Measurements from ENCODE around the gene PERCC1. TPM values are rescaled to one million over a fixed set of nuclear protein-coding genes. Genes with fewer than 3 reads are reported as not detected.

The PERCC1 gene
- total RNA-seq, result not detected

GRCh38 chr16:1430759-1431496 lies at the start of gene PERCC1:
Gene PERCC1 (plus strand): TSS chr16:1431078. CDS start chr16:1432594, 1,516 bp downstream.
- Histone ChIP-seq H3K9me3 (no peaks in the 10 kb centered on the region), H3K4me3 (no peak within 1 kb of the TSS), H3K36me3 (no peaks in the 10 kb centered on the region), H3K27me3 (no peaks in the 10 kb centered on the region), H3K4me1 (no peaks in the 10 kb centered on the region), H3K27ac (no peak within 1 kb of the TSS)
- no peak for TF ChIP-seq CTCF (IDR thresholded peaks at IDR 0.05)
- no peak for TF ChIP-seq POLR2A (IDR thresholded peaks at IDR 0.05)
- DNase-seq, result no peak
- intact Hi-C loops (cut with DNase I; ENCODE audit: low total_unique reads), result no loop called here

DNA sequence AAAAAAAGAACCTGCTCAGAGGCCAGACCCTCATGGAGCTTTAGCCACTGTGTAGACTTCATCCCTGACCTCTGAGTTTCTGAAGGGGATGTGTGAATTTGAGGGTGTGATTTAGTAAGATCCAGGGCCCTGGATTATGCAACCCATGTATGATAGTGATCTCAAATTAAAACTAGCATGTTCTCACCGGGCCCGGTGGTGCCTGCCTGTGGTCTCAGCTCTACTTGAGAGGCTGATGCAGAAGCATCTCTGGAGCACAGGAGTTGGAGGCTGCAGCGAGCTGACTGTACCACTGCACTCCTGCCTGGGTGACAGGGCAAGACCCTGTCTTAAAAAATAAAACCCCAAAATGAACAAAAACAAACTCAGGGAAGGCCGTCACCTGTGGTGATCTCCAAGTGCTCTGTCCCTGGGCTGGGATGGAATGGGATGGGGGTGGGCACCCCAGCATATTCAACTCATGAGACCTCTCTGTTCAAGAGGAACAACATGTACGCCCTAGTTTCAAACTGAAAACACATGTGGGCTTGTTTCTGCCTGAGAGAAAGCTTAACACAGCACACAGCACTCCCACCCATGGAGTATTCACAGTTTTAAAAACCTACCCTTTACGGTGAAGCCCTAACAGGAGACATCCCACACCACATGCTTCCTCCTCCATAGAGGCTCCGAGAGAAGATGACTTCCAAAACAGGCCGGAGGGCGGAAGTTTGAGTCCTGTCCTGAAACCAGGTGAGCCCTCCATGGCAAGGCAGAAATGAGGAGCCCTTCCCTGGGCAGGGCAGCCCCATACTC lies 49.1 kb upstream of the PERCC1 start:
- H3K9me3 ChIP-seq, result no peaks in the 10 kb centered on the region
- H3K4me3 ChIP-seq, result no peak overlapping the region
- no peak overlapping the region for H3K27ac ChIP-seq
- H3K4me1 ChIP-seq, result peaks cover 0 to 10% of the 10 kb centered on the region in 2 donors
- no peaks in the 10 kb centered on the region for H3K27me3 ChIP-seq
- DNase-seq, result no peak
- intact Hi-C loops (cut with DNase I; ENCODE audit: low total_unique reads), result no loop called here
- no peaks in the 10 kb centered on the region for H3K36me3 ChIP-seq
- no peak for TF ChIP-seq POLR2A (IDR thresholded peaks at IDR 0.05)
- TF ChIP-seq CTCF (IDR thresholded peaks at IDR 0.05), result no peak

GRCh38 chr16:1383556-1383955 lies 47.3 kb upstream of the PERCC1 start:
- Histone ChIP-seq H3K27ac (no peak overlapping the region), H3K36me3 (no peaks in the 10 kb centered on the region), H3K27me3 (no peaks in the 10 kb centered on the region), H3K4me1 (peaks cover 0 to 9% of the 10 kb centered on the region in 2 donors), H3K4me3 (no peak overlapping the region), H3K9me3 (no peaks in the 10 kb centered on the region)
- intact Hi-C loops (cut with DNase I; ENCODE audit: low total_unique reads), result no loop called here
- no peak for DNase-seq
- TF ChIP-seq POLR2A (IDR thresholded peaks at IDR 0.05) (no peak), CTCF (IDR thresholded peaks at IDR 0.05) (no peak)

DNA sequence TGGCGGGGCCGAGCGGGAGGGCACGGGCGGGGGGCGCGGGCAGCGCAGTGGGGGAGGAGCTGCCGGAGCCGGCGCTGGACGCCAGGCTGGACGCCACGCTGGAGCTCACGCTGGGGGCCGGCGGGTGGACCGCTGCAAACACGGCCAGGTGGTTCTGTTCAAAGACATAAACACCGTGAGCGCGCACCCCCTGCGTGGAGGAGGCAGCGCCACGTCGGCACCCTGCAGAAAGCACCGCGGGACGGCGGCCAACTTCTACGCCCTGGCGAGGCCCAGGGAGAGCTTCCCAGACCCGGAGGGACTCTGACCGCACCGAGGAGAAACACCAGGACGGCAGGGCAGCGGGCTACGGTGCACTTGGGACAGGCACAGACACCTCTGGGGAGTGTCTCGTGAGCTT lies 45.6 kb upstream of the PERCC1 start:
- Histone ChIP-seq H3K4me3 (no peak overlapping the region), H3K9me3 (no peaks in the 10 kb centered on the region), H3K27me3 (no peaks in the 10 kb centered on the region), H3K36me3 (no peaks in the 10 kb centered on the region), H3K4me1 (no peaks in the 10 kb centered on the region), H3K27ac (no peak overlapping the region)
- intact Hi-C loops (cut with DNase I; ENCODE audit: low total_unique reads), result no loop called here
- no peak for DNase-seq
- TF ChIP-seq POLR2A (IDR thresholded peaks at IDR 0.05) (no peak), CTCF (IDR thresholded peaks at IDR 0.05) (no peak)

- TF ChIP-seq CTCF (IDR thresholded peaks at IDR 0.05) (no peak), POLR2A (IDR thresholded peaks at IDR 0.05) (no peak)
- H3K36me3 ChIP-seq, result no peaks in the 10 kb centered on the region
These were observed 43.5 kb upstream of the PERCC1 start for GRCh38 chr16:1387331-1387730.

More at GRCh38 chr16:1387331-1387730, 43.5 kb upstream of the PERCC1 start:
- no peak for DNase-seq
- Histone ChIP-seq H3K9me3 (no peaks in the 10 kb centered on the region), H3K27ac (no peak overlapping the region), H3K27me3 (no peaks in the 10 kb centered on the region), H3K4me1 (no peaks in the 10 kb centered on the region), H3K4me3 (no peak overlapping the region)
- intact Hi-C loops (cut with DNase I; ENCODE audit: low total_unique reads), result no loop called here
